RPMI7951 (cell line): Measurements from ENCODE around the gene CRYBB3. TPM values are rescaled to one million over a fixed set of nuclear protein-coding genes. Genes with fewer than 3 reads are reported as not detected.

Experiments used
- total RNA-seq: library from RNA; depleted of rRNA; stranded (reverse); fragments of >200 nt; shearing (Covaris generic); gene quantifications from 2 replicates; pipeline ENCODE4 v1.2.3, GENCODE V29; 2014; rRNA removed

Gene CRYBB3
- total RNA-seq, 1 experiment from 2014 or later = not detected

Other genes starting within 250 kb of the CRYBB3 start
- 7.7 and 8.7 TPM in 2 replicates for gene KIAA1671, start 247.1 kb upstream of the CRYBB3 start, total RNA-seq
- not detected in 2 replicates for gene CRYBB2, start 19.8 kb downstream of the CRYBB3 start, total RNA-seq